Measurements from ENCODE around the gene BTBD18.

GRCh38 chr11:57777969-57778317 lies 26.3 kb upstream of the BTBD18 start:
- TF ChIP-seq, protein P1, sequence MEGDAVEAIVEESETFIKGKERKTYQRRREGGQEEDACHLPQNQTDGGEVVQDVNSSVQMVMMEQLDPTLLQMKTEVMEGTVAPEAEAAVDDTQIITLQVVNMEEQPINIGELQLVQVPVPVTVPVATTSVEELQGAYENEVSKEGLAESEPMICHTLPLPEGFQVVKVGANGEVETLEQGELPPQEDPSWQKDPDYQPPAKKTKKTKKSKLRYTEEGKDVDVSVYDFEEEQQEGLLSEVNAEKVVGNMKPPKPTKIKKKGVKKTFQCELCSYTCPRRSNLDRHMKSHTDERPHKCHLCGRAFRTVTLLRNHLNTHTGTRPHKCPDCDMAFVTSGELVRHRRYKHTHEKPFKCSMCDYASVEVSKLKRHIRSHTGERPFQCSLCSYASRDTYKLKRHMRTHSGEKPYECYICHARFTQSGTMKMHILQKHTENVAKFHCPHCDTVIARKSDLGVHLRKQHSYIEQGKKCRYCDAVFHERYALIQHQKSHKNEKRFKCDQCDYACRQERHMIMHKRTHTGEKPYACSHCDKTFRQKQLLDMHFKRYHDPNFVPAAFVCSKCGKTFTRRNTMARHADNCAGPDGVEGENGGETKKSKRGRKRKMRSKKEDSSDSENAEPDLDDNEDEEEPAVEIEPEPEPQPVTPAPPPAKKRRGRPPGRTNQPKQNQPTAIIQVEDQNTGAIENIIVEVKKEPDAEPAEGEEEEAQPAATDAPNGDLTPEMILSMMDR (IDR thresholded peaks at IDR 0.05): no peak
- TF ChIP-seq POLR2A (IDR thresholded peaks at IDR 0.05): no peak

Measured in transverse colon (tissue), 3 donors.